GM12878 (cell line): ENCODE measurements around the gene VCPKMT.

Source experiments
- BHLHE40 ChIP-seq, 2 experiments: fragments of 450-650 bp in 1 of 2; IDR thresholded peaks; 2 replicates each; pipeline ENCODE4 v1.6.1; 2011 to 2017; ENCODE audit warnings: low read depth in 2 of 2, borderline replicate concordance in 1 of 2, improper control_type of control experiment in 1 of 2, low read length in 1 of 2, mild to moderate bottlenecking in 1 of 2
- CBFB ChIP-seq: IDR thresholded peaks from 2 replicates; pipeline ENCODE4 v1.6.1; 2016; ENCODE audit warnings: antibody characterized with exemption, low read depth
- CBX5 ChIP-seq: sonication (generic); IDR thresholded peaks from 2 replicates; pipeline ENCODE4 v1.6.1; 2016; ENCODE audit warnings: low read depth, moderate library complexity, mild to moderate bottlenecking, inconsistent platforms
- CEBPB ChIP-seq, 2 experiments: fragments of 150-350 bp in 1 of 2; IDR thresholded peaks; 2 replicates each; pipeline ENCODE4 v1.6.1; 2012 to 2014; ENCODE audit warnings: low read depth in 2 of 2, low read length in 2 of 2, borderline replicate concordance in 1 of 2, inconsistent platforms in 1 of 2
- CTCF ChIP-seq, 3 experiments: IDR thresholded peaks in 2 of 3; conservative IDR thresholded peaks in 1 of 3; 2 replicates each; pipeline ENCODE4 v1.5.1; 2011; ENCODE audit warnings: low read depth in 3 of 3, low read length in 3 of 3, mild to moderate bottlenecking in 3 of 3, control low read depth in 2 of 3, moderate library complexity in 2 of 3, inconsistent platforms in 1 of 3, mixed read lengths in 1 of 3; ENCODE audit not compliant: control insufficient read depth in 2 of 3, insufficient read depth in 1 of 3; ENCODE audit errors: extremely low read depth in 1 of 3
- KDM1A ChIP-seq: fragments of 200-600 bp; sonication (generic); IDR thresholded peaks from 2 replicates; pipeline ENCODE4 v1.6.1; 2016; ENCODE audit warnings: borderline replicate concordance
- NFYB ChIP-seq: IDR thresholded peaks from 2 replicates; pipeline ENCODE4 v1.6.1; 2011; ENCODE audit warnings: low read depth, mild to moderate bottlenecking, low read length, improper control_type of control experiment, moderate library complexity; ENCODE audit not compliant: insufficient read depth
- POLR2A ChIP-seq: IDR thresholded peaks from 2 replicates; pipeline ENCODE4 v1.6.1; 2011; ENCODE audit warnings: low read depth, mild to moderate bottlenecking, low read length
- TAF1 ChIP-seq: IDR thresholded peaks from 2 replicates; pipeline ENCODE4 v1.6.1; 2011; ENCODE audit warnings: mild to moderate bottlenecking, low read depth, low read length, borderline replicate concordance
- ZBTB40 ChIP-seq: fragments of 450-650 bp; IDR thresholded peaks from 2 replicates; pipeline ENCODE4 v1.6.1; 2016; ENCODE audit warnings: mild to moderate bottlenecking, moderate library complexity, borderline replicate concordance
- ZNF217 ChIP-seq: fragments of 450-650 bp; IDR thresholded peaks from 2 replicates; pipeline ENCODE4 v1.6.1; 2017; ENCODE audit warnings: antibody characterized with exemption, mild to moderate bottlenecking

- TF ChIP-seq TAF1 (no peak), POLR2A (no peak), ZBTB40 (no peak), CTCF (IDR thresholded peaks at IDR 0.05 in 2 of 3, conservative IDR thresholded peaks at IDR 0.05 in 1 of 3; ENCODE audit: control insufficient read depth in 2 of 3, extremely low read depth in 1 of 3, insufficient read depth in 1 of 3, low read depth in 3 of 3, low read length in 3 of 3) (no peak), CBFB (no peak), CEBPB (IDR thresholded peaks at IDR 0.05; ENCODE audit: borderline replicate concordance in 1 of 2, low read depth in 2 of 2, low read length in 2 of 2) (no peak), BHLHE40 (IDR thresholded peaks at IDR 0.05; ENCODE audit: borderline replicate concordance in 1 of 2, low read depth in 2 of 2, low read length in 1 of 2) (no peak), ZNF217 (no peak), KDM1A (no peak), CBX5 (no peak), NFYB (no peak)
Measured at GRCh38 chr14:50148799-50149198, 32.4 kb upstream of the VCPKMT start.
